IPS DF 6.9 (cell line): ENCODE measurements around the gene CADPS.
"Not testable (repeated sequence)": the region's sequence is repeated elsewhere in the genome, so short reads cannot be mapped to it uniquely, and the experiment has no call there.

ENCODE experiments used
- DNase-seq: peaks from one replicate; pipeline ENCODE4 v3.0.0-alpha.2; 2013; ENCODE audit warnings: low read depth, low spot score
- H3K27ac ChIP-seq: one replicate; pipeline ENCODE4 v1.5.1; 2013; ENCODE audit warnings: low read length, control low read depth
- H3K27me3 ChIP-seq: 2 replicates; pipeline ENCODE4 v1.6.1; 2013; ENCODE audit warnings: mild to moderate bottlenecking, low read length; ENCODE audit not compliant: control insufficient read depth, insufficient read depth
- H3K36me3 ChIP-seq: 2 replicates; pipeline ENCODE4 v1.6.1; 2013; ENCODE audit warnings: low read length; ENCODE audit not compliant: control insufficient read depth, insufficient read depth
- H3K4me1 ChIP-seq: 2 replicates; pipeline ENCODE4 v1.6.1; 2013; ENCODE audit warnings: low read length; ENCODE audit not compliant: control insufficient read depth, insufficient read depth
- H3K4me3 ChIP-seq: 2 replicates; pipeline ENCODE4 v1.5.1; 2013; ENCODE audit warnings: mild to moderate bottlenecking, low read length
- H3K9me3 ChIP-seq: 2 replicates; pipeline ENCODE4 v1.6.1; 2013; ENCODE audit warnings: low read length, inconsistent platforms; ENCODE audit not compliant: control insufficient read depth, insufficient read depth
- WGBS: extraction: QIAGEN DNeasy Blood & Tissue Kit; methylation state at CpG from one replicate; pipeline ENCODE4 v1.1.7; 2013; ENCODE audit warnings: mixed read lengths, missing lambda C conversion rate; ENCODE audit not compliant: insufficient read length, insufficient coverage; 5-methylcytosine and 5-hydroxymethylcytosine counted together

Gene CADPS

DNA sequence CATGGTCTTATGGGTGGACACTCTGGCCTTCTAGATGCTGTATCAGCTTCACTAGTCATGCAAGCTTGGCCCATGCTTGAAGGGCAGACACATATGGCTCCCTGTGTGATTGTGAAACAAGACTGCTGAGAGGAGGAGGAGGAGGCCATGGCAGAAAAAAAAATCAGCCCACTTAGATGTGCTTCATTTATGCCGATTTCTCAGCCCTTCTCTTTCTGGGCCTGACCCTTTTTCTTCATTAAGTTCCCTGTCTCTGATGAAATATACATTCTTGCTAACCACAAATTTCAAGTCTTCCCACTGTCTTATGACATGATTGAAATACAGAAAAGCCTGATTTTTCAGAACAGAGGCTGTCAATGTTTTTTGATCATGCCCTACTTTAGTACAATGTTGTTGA, 288.9 kb downstream of the CADPS start:
- WGBS: no CpG with 5 or more reads among the region's 1 CpG
- Histone ChIP-seq H3K36me3 (no peaks in the 10 kb centered on the region), H3K4me1 (no peaks in the 10 kb centered on the region), H3K27me3 (no peaks in the 10 kb centered on the region), H3K4me3 (no peak overlapping the region), H3K9me3 (no peaks in the 10 kb centered on the region), H3K27ac (no peak overlapping the region)
- no peak for DNase-seq

GRCh38 chr3:62585861-62586260, 289.4 kb downstream of the CADPS start:
- no peak for DNase-seq
- Histone ChIP-seq H3K27ac (no peak overlapping the region), H3K27me3 (no peaks in the 10 kb centered on the region), H3K36me3 (no peaks in the 10 kb centered on the region), H3K4me3 (no peak overlapping the region), H3K4me1 (no peaks in the 10 kb centered on the region), H3K9me3 (no peaks in the 10 kb centered on the region)
- WGBS: no CpG with 5 or more reads among the region's 4 CpGs

GRCh38 chr3:62584636-62585035, 290.6 kb downstream of the CADPS start:
- DNase-seq: no peak
- Histone ChIP-seq H3K36me3 (no peaks in the 10 kb centered on the region), H3K27me3 (no peaks in the 10 kb centered on the region), H3K9me3 (no peaks in the 10 kb centered on the region; the same call in 1 of the 2 replicates), H3K4me1 (no peaks in the 10 kb centered on the region), H3K4me3 (no peak overlapping the region), H3K27ac (no peak overlapping the region)
- WGBS: no CpG with 5 or more reads among the region's 4 CpGs

DNA sequence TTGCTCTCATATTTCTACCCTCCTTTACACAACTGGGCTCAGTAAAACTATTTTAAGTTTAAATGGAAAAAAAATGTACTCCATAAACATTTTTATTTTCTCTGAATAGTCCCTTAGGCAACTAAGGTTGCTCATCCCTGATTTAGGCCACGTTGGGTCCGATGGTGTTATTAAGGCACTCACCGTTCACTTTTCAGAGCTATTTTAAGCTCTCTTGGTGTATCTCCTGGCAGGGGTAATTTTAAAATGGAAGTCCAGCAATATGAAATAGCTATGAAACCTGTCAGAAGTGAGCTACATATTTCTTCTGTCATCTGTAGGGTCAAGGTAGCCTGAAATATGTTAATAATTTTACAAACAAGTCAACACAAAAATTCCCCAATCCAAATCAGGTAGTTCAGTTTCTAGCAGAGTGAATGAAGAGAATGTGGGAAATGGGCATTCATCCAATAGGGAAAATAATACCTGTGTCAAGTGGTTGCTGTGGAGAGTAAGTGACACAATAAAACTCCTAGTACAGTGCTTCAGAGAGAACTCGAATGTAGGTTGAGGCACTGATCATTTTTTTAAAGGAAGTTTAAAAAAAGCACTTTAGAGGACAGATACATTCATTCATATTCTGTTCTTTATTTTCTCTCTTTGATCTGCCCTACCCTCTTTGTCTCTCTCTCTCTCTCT, 292.6 kb downstream of the CADPS start:
- no peaks in the 10 kb centered on the region for H3K4me1 ChIP-seq
- H3K4me3 ChIP-seq: no peak overlapping the region
- no peaks in the 10 kb centered on the region for H3K27me3 ChIP-seq
- no peak for DNase-seq
- no CpG with 5 or more reads among the region's 4 CpGs for WGBS
- no peaks in the 10 kb centered on the region for H3K36me3 ChIP-seq
- no peak overlapping the region for H3K27ac ChIP-seq
- H3K9me3 ChIP-seq: no peaks in the 10 kb centered on the region; the same call in 1 of the 2 replicates

GRCh38 chr3:62580485-62580884, 294.7 kb downstream of the CADPS start:
- H3K27ac ChIP-seq, DNase-seq, H3K9me3 ChIP-seq, H3K27me3 ChIP-seq, H3K36me3 ChIP-seq, H3K4me3 ChIP-seq, H3K4me1 ChIP-seq: not testable (repeated sequence)
- WGBS: no CpG with 5 or more reads among the region's 1 CpG

- Histone ChIP-seq H3K27me3 (no peaks in the 10 kb centered on the region), H3K36me3 (no peaks in the 10 kb centered on the region), H3K4me1 (no peaks in the 10 kb centered on the region), H3K9me3 (no peaks in the 10 kb centered on the region; the same call in 1 of the 2 replicates), H3K4me3 (no peak overlapping the region), H3K27ac (no peak overlapping the region)
- WGBS: no CpG with 5 or more reads among the region's 1 CpG
- DNase-seq: no peak
Measured at GRCh38 chr3:62577153-62577552, 298.1 kb downstream of the CADPS start.

DNA sequence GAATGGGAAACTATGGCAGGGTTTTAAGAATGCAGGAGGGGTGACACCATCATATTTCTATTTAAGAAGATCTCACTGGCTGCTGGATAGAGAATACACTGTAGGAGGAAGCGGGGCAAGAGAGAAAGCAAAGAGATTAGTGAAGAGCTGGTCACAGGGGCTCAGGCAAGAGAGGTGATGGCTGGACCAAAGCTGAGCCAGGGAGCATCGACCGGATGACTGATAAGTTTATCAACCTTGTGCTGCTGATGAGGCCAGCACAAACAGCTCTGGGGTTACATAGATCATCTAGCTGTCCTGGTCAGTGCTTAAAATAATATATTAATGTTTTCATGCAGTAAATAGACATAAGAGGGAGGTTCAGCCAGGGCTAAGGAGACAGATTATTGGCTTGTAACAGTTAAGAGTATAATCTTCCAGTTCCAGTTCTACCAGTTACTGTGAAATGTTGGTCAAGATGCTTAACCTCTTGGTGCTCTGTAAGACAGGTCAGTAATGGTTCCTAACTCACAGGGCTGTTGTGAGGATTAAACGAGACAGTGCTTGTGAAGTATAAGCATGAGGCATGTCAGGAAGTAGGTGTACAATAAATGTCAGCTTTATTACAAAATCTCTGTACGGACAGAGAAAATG, 300.8 kb downstream of the CADPS start:
- H3K4me3 ChIP-seq: no peak overlapping the region
- no peak for DNase-seq
- H3K4me1 ChIP-seq: no peaks in the 10 kb centered on the region
- H3K27ac ChIP-seq: no peak overlapping the region
- H3K36me3 ChIP-seq: no peaks in the 10 kb centered on the region
- no peaks in the 10 kb centered on the region for H3K9me3 ChIP-seq
- no peaks in the 10 kb centered on the region for H3K27me3 ChIP-seq
- WGBS: no CpG with 5 or more reads among the region's 5 CpGs

DNA sequence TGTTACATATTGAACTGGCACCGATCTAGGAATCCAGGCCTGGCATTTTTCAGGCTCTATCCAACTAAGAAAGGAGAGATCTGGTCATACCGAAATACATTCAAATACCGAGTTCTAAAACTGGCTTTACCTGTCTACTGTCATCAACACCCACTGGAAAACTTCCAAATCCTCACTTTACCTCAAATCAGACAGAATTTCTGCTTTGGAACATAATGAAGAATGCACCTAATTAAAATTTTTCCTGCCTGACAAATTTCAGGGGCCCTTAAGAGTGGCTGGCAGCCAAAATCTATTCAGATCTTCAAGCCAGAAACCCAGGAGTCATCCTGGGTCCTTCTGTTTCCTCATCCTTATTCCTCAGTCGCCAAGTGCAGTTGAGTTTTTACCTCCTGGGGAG, 303.3 kb downstream of the CADPS start:
- no peak overlapping the region for H3K27ac ChIP-seq
- no peaks in the 10 kb centered on the region for H3K27me3 ChIP-seq
- H3K36me3 ChIP-seq: no peaks in the 10 kb centered on the region
- no peaks in the 10 kb centered on the region for H3K4me1 ChIP-seq
- no peak overlapping the region for H3K4me3 ChIP-seq
- H3K9me3 ChIP-seq: no peaks in the 10 kb centered on the region
- DNase-seq: no peak
- no CpG with 5 or more reads among the region's 4 CpGs for WGBS

GRCh38 chr3:62570888-62571287, 304.3 kb downstream of the CADPS start:
- Histone ChIP-seq H3K4me3 (no peak overlapping the region), H3K36me3 (no peaks in the 10 kb centered on the region), H3K27ac (no peak overlapping the region), H3K9me3 (no peaks in the 10 kb centered on the region), H3K4me1 (no peaks in the 10 kb centered on the region), H3K27me3 (no peaks in the 10 kb centered on the region)
- no CpG with 5 or more reads among the region's 6 CpGs for WGBS
- no peak for DNase-seq

DNA sequence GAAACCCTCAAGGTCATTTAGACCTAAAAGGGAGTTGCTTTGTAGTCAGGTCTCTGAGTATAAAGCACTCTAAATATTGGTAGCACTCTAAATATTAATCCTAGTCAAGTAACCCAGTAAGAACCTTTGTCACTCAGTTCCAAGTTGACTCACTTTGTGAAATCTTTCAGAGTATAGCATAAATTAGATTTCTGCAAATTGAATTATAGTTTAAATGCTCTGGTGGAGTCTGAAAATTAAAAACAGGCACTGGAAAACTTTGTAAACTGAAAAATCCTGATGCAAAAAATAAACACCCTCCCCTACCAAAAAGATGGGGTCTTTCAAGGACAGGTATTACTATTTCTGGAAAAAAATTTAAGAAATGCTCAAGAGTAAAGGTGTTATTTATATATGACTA, 305.6 kb downstream of the CADPS start:
- no peaks in the 10 kb centered on the region for H3K36me3 ChIP-seq
- no peak overlapping the region for H3K4me3 ChIP-seq
- no peaks in the 10 kb centered on the region for H3K9me3 ChIP-seq
- DNase-seq: no peak
- no peaks in the 10 kb centered on the region for H3K27me3 ChIP-seq
- no peak overlapping the region for H3K27ac ChIP-seq
- H3K4me1 ChIP-seq: no peaks in the 10 kb centered on the region
